Body of pancreas (tissue), 4 donors: ENCODE measurements around the gene STIL. TPM values are rescaled to one million over a fixed set of nuclear protein-coding genes. Genes with fewer than 3 reads are reported as not detected.

Experiments
- ATAC-seq: fragments of 150-250 bp; one replicate; pipeline ENCODE4 v1.9.1; 2016
- DNase-seq, 4 donors: peaks; one replicate each; pipeline ENCODE4 v3.0.0-alpha.2; 2019
- H3K27ac ChIP-seq, 4 donors: fragments of 200-600 bp; sonication (generic); 1 replicate in 3 of 4; 2 replicates in 1 of 4; pipeline versions ENCODE4 v1.5.1 to v1.6.1; 2016 to 2019; ENCODE audit warnings: mild to moderate bottlenecking in 1 of 4, mixed read lengths in 1 of 4, moderate library complexity in 1 of 4
- H3K27me3 ChIP-seq, 2 donors: fragments of 200-600 bp; sonication (generic); one replicate each; pipeline ENCODE4 v1.6.0; 2016; ENCODE audit warnings: mild to moderate bottlenecking in 1 of 2
- H3K36me3 ChIP-seq, 2 donors: fragments of 200-600 bp; sonication (generic); replicated peaks in 1 of 2; 2 replicates each; pipeline ENCODE4 v1.5.1; 2016; ENCODE audit warnings: low read depth in 2 of 2; ENCODE audit not compliant: insufficient read depth in 1 of 2
- H3K4me1 ChIP-seq: fragments of 200-600 bp; sonication (generic); one replicate; pipeline ENCODE4 v1.6.0; 2016
- H3K4me3 ChIP-seq, 2 donors: fragments of 200-600 bp; sonication (generic); 1 replicate in 1 of 2; 2 replicates in 1 of 2; pipeline ENCODE4 v1.5.1; 2016 to 2019
- H3K9me3 ChIP-seq, 3 donors: fragments of 200-600 bp; sonication (generic); 1 replicate in 2 of 3; 2 replicates in 1 of 3; pipeline ENCODE4 v1.5.1; 2016
- POLR2A ChIP-seq, 3 donors: fragments of 450-650 bp; IDR thresholded peaks; one replicate each; pipeline ENCODE4 v1.6.1; 2016; ENCODE audit warnings: antibody characterized with exemption in 3 of 3, mild to moderate bottlenecking in 2 of 3
- WGBS, 2 donors: methylation state at CpG; one replicate each; pipeline ENCODE4 v1.1.5; 2017; 5-methylcytosine and 5-hydroxymethylcytosine counted together
- intact Hi-C: fragments of 100-400 bp; cut with DNase I; formaldehyde crosslinking; loops from one replicate; pipeline ENCODE4 v1.15.1; 2023
- total RNA-seq, 2 donors: library from RNA; depleted of rRNA; stranded (reverse); fragments of >200 nt; gene quantifications; one replicate each; pipeline ENCODE4 v1.1.0, GENCODE V29; 2016
- TF ChIP-seq, protein P1 (sequence below), 7 experiments: fragments of 450-650 bp in 4 of 7; fragments of 200-600 bp in 3 of 7; sonication (generic) in 3 of 7; IDR thresholded peaks; one replicate each; pipeline ENCODE4 v1.5.1; 2016 to 2019; ENCODE audit warnings: antibody characterized with exemption in 7 of 7

Gene STIL
- total RNA-seq, 2 donors from 2014 or later = 0.52 TPM; not detected in 1

DNA sequence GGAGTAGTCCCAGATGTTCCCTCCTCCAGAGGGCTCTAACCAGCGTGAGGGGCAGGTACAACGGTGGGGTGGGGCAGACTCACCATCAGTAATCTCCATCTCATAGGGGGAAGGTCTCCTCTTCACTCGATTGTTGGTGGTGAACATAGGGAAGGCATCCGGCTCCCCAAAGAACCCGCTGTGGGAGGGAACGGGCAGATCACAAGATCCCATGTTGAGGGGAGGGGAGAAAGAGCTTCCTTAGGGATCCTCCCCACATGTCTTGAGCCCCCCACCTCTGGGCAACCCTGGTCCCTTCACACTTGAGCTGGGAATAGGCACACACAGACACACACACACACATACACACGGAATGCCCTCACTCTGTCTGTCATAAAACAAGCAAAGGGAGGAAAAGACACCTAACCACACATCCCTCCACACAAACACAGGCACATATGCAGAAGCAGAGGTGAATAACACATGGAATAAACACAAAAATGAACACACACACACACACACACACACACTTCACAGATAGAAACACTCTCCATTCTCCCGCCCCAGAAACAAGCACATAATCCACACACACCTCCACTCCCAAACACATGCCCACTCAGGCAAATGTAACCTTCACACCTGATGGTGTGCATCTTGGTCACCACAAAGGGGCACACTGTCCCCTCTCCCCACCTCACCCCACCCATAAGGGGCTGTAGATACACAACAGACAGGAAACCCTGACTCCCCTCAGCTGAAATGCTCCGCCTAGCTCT, 89.8 kb downstream of the STIL start:
- Histone ChIP-seq H3K9me3 (no peaks in the 10 kb centered on the region), H3K36me3 (no peaks in the 10 kb centered on the region), H3K4me1 (peaks cover 14% of the 10 kb centered on the region), H3K27me3 (peaks cover 9 to 18% of the 10 kb centered on the region in 2 donors), H3K27ac (no peak overlapping the region), H3K4me3 (no peak overlapping the region)
- WGBS, 2 donors = 28 to 32% methylated on average over 7 to 9 of the region's 9 CpGs
- ATAC-seq (no peak), DNase-seq (no peak)
- TF ChIP-seq, protein P1, sequence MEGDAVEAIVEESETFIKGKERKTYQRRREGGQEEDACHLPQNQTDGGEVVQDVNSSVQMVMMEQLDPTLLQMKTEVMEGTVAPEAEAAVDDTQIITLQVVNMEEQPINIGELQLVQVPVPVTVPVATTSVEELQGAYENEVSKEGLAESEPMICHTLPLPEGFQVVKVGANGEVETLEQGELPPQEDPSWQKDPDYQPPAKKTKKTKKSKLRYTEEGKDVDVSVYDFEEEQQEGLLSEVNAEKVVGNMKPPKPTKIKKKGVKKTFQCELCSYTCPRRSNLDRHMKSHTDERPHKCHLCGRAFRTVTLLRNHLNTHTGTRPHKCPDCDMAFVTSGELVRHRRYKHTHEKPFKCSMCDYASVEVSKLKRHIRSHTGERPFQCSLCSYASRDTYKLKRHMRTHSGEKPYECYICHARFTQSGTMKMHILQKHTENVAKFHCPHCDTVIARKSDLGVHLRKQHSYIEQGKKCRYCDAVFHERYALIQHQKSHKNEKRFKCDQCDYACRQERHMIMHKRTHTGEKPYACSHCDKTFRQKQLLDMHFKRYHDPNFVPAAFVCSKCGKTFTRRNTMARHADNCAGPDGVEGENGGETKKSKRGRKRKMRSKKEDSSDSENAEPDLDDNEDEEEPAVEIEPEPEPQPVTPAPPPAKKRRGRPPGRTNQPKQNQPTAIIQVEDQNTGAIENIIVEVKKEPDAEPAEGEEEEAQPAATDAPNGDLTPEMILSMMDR (IDR thresholded peaks at IDR 0.05) = no peak
- TF ChIP-seq POLR2A (IDR thresholded peaks at IDR 0.05) = no peak
- intact Hi-C loops = no loop called here

DNA sequence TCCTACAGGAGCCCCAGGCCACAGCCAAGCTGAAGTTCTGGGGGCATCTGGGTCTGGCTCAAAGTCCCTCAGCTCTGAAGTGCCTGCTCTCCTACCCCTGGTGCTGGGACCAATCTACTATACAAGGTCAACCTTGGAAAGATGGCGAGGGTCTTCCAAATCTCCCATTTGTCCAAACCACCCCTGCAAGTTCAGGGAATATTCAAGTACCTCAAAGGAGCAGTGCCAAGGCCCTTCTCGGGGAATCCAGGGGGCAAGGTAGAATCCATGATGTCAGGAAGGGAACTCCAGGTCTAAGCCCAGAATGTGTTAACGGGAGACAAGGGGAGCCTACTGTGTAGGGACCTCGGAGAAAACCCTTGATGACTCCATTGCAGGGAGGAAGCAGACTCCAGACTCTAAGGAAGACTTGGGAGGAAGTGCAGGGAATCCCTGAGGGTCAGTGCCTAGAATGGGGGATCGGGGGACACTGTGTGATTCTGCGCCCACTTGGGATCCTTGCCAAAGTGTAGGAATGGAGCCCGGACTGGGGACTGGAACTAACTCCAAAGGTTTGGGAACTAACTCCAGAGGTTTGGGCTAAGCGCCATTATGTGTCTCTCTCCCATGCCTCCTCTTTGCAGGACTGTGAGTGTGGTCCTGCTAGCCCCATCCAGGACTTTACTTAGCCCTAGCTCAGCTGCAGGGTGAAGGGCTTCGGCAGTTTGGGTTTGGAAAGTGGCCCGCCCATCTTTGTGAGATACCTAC, 90.6 kb downstream of the STIL start:
- Histone ChIP-seq H3K36me3 (no peaks in the 10 kb centered on the region), H3K27me3 (peaks cover 9 to 18% of the 10 kb centered on the region in 2 donors), H3K9me3 (no peaks in the 10 kb centered on the region), H3K4me3 (no peak overlapping the region), H3K27ac (no peak overlapping the region), H3K4me1 (peaks cover 14% of the 10 kb centered on the region)
- WGBS, 2 donors = 47 to 53% methylated on average over 7 to 10 of the region's 10 CpGs
- intact Hi-C loops = no loop called here
- no peak for ATAC-seq
- TF ChIP-seq, protein P1 (IDR thresholded peaks at IDR 0.05) = no peak
- no peak for TF ChIP-seq POLR2A (IDR thresholded peaks at IDR 0.05)
- DNase-seq = no peak

DNA sequence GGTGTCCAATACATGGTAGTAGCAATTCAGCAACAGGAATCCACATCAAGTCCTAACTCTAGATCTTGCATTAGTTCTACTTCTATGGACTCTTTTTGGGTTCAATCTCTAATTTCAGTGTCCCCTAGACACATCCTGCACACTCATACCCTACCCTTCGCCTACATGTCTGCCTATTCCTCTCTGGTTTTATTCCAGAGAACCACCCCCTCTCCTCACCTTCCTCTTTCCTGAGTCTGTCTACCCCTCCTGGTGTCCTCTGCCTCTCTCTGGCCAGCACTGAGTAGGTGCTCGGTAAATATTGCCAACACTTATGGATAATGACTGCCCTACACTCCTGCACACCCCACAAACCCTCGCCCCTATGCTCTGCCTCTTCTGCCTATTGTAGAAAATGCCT, 91.5 kb downstream of the STIL start:
- Histone ChIP-seq H3K4me3 (no peak overlapping the region), H3K27ac (no peak overlapping the region), H3K4me1 (peaks cover 14% of the 10 kb centered on the region), H3K27me3 (peaks cover 9 to 18% of the 10 kb centered on the region in 2 donors), H3K9me3 (no peaks in the 10 kb centered on the region), H3K36me3 (no peaks in the 10 kb centered on the region)
- WGBS, 2 donors = 76 to 84% methylated on average over 3 of the region's 3 CpGs
- intact Hi-C loops = no loop called here
- no peak for TF ChIP-seq POLR2A (IDR thresholded peaks at IDR 0.05)
- TF ChIP-seq, protein P1 (IDR thresholded peaks at IDR 0.05) = no peak
- no peak for DNase-seq
- no peak for ATAC-seq

DNA sequence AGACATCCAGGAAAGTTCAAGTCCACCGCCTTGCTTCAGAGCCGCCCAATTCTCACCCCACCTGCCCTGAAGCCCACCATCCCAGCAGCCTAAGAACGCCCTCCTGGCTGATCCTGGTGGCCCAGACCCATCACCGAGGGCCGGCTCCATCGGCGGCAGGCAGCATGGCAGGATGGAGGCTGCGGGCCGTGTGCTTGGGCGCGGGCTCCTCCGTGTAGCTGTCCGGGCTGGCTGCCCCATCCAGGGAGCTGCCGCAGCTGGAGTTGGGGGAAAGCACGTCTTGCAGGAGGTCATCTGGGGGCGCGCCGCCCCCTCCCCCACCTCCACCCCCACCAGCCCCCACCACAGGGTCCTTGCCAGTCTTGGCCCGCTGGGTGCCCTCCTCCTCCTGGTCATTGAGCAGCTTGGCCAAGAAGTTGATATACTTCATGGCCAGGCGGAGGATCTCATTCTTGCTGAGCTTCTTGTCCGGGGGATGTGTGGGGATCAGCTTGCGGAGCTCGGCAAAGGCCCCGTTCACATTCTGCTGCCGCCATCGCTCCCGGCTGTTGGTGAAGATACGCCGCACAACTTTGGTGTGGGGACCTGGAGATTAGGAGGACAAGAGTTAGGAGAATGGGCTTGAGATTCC, 94.2 kb downstream of the STIL start:
- no peak for DNase-seq
- TF ChIP-seq, protein P1 (IDR thresholded peaks at IDR 0.05) = no peak
- no peak for TF ChIP-seq POLR2A (IDR thresholded peaks at IDR 0.05)
- Histone ChIP-seq H3K27me3 (peaks cover under 1 to 11% of the 10 kb centered on the region in 2 donors), H3K9me3 (no peaks in the 10 kb centered on the region), H3K4me1 (peaks cover 3% of the 10 kb centered on the region), H3K4me3 (no peak overlapping the region), H3K27ac (no peak overlapping the region), H3K36me3 (no peaks in the 10 kb centered on the region)
- 84 to 90% methylated on average over 14 to 21 of the region's 29 CpGs for WGBS, 2 donors
- intact Hi-C loops = no loop called here
- no peak for ATAC-seq
